Measurements from ENCODE around the gene CFD. TPM values are rescaled to one million over a fixed set of nuclear protein-coding genes. Genes with fewer than 3 reads are reported as not detected.
"Not testable (repeated sequence)": the region's sequence is repeated elsewhere in the genome, so short reads cannot be mapped to it uniquely, and the experiment has no call there.

Gene CFD
- total RNA-seq, 1 experiment from 2014 or later: 3.6 TPM

DNA sequence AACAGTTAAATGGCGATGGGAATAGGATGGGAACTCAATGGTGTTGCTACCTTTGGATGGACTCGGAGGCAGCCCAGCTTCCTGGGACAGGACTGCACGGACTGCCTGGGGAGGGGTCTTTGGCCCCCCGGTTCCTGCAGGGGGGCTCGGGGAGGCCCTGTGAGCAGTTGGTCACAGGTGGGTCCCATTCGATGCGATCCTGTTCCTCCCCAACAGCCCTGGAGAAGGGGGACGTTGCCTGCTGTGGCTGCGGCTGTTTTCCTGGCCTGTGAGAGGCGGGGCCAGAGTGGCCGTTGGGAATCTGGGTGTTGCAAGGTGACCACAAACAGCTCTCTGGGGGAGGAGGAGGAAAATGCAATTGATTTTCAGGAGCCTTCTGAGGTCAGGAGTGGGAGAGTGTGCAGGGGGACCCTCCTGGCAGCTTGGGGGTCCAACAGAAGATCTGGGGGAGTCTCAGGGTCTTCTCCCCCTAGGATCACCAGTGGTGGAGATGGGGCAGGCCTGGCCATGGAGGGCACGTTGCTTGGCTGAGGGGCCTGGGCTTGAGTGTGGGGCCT, 35.8 kb upstream of the CFD start:
- DNase-seq (ENCODE audit: low spot score): no peak
- in situ Hi-C loops (cut with HindIII; ENCODE audit: low sequenced_read_pairs): no loop called here

DNA sequence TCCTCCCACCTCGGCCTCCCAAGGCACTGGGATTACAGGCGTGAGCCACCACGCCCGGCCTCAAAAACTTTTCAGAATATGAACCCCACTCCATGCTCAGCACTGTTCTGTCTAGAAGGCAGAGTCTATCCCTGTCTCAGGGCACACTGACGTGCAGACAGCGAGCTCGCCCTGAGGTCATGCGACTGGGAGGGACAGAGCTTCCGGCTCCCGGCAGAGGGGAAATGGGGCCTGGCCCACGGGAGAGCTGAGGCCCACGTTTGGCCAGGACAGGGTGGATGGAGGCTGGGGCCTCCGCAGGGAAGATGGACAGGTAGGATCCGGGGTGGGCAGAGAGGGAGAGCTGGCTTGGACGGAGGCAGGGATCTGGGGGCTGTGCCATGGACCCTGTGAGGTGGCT, 34.6 kb upstream of the CFD start:
- in situ Hi-C loops (cut with HindIII; ENCODE audit: low sequenced_read_pairs): no loop called here
- no peak for DNase-seq (ENCODE audit: low spot score)

DNA sequence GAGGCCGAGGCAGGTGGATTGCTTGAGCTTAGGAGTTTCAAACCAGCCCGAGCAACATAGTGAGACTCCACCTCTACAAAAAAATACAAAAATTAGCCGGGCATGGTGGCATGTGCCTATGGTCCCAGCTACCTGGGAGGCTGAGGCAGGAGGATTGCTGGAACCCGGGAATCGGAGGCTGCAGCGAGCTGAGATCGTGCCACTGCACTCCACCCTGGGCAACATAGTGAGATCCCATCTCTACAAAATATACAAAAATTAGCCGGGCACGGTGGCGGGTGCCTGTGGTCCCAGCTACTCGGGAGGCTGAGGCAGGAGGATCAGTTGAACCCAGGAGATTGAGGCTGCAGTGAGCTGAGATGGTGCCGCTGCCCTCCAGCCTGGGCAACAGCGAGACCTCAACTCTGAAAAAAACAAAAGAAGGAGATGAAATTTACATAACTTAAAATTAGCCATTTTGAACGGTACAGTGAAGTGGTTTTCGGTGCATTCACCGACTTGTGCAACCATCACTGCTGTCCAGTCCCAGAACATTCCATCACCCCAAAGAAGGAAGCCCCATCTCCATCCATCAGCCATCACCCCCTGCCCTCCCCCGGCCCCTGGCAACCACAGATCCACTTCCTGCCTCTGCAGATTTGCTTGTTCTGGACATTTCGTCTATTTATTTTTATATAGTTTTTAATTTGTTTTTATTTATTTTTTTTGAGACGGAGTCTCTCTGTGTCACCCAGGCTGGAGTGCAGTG, 33.4 kb upstream of the CFD start:
- DNase-seq (ENCODE audit: low spot score): no peak
- in situ Hi-C loops (cut with HindIII; ENCODE audit: low sequenced_read_pairs): no loop called here

DNA sequence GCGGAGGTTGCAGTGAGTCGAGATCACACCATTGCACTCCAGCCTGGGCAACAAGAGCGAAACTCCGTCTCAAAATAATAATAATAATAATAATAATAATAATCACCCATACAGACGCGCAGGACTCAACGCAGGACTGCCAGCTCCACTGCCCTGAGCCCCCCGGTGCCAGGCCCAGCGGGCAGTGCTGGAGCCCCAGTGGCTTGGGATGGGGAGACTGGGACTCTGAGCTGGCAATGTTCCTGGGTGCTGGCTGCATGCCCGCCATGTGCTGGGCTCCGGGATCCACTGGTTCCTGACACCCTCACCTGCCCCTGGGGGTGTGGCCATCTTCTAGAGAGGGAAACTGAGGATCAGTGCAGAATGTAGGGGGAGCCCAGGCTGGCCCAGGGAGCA, 32.2 kb upstream of the CFD start:
- in situ Hi-C loops (cut with HindIII; ENCODE audit: low sequenced_read_pairs): no loop called here
- no peak for DNase-seq (ENCODE audit: low spot score)

DNA sequence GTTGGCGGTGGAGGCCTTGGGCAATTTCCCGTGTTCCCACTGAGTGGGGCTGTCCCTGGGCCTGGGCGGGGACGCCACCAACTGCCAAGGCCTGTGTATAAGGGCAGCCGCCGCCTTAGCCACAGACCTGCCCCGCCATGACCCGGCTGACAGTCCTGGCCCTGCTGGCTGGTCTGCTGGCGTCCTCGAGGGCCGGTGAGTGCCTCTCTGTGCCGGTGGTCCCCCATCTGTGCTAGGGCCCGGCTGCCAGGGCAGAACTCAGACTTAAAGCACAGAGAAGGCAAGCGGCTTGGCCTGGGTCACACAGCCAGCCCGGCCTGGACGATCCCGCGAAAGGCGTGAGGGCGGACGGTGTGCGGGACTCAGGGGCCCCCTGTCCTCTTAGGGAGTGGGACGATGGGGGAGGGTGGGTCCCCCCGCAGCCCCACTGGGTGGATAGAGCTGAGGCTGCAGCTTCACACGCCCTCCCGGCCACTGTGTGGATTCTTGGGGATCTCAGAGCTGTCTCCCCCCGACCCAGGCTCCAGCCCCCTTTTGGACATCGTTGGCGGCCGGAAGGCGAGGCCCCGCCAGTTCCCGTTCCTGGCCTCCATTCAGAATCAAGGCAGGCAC, 31.6 kb upstream of the CFD start, which contains the start of gene AZU1:
Gene AZU1 (plus strand): TSS at position 128 of the 612 bp plus-strand sequence. CDS start 10 bp downstream, at position 138.
- in situ Hi-C loops (cut with HindIII; ENCODE audit: low sequenced_read_pairs): no loop called here
- DNase-seq (ENCODE audit: low spot score): no peak

DNA sequence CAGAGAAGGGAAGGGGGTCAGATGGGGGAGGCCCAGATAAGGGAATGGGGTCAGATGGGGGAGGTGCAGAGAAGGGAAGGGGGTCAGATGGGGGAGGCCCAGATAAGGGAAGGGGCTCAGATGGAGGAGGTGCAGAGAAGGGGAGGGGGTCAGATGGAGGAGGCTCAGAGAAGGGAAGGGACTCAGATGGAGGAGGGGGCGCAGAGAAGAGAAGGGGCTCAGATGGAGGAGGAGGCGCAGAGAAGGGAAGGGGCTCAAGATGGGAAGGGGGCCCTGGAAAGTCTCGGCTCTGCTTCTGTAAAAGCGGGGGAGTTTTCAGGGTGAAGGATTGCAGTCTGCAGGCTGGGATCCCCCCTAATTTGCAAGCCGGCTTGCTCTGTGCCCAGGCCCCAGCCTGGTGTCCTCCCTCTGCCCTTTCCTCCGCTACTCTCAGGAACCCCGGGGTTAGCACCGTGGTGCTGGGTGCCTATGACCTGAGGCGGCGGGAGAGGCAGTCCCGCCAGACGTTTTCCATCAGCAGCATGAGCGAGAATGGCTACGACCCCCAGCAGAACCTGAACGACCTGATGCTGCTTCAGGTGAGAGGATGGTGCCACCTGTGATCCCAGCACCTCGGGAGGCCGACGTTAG, 30.2 kb upstream of the CFD start:
- no peak for DNase-seq (ENCODE audit: low spot score)
- in situ Hi-C loops (cut with HindIII; ENCODE audit: low sequenced_read_pairs): no loop called here

DNA sequence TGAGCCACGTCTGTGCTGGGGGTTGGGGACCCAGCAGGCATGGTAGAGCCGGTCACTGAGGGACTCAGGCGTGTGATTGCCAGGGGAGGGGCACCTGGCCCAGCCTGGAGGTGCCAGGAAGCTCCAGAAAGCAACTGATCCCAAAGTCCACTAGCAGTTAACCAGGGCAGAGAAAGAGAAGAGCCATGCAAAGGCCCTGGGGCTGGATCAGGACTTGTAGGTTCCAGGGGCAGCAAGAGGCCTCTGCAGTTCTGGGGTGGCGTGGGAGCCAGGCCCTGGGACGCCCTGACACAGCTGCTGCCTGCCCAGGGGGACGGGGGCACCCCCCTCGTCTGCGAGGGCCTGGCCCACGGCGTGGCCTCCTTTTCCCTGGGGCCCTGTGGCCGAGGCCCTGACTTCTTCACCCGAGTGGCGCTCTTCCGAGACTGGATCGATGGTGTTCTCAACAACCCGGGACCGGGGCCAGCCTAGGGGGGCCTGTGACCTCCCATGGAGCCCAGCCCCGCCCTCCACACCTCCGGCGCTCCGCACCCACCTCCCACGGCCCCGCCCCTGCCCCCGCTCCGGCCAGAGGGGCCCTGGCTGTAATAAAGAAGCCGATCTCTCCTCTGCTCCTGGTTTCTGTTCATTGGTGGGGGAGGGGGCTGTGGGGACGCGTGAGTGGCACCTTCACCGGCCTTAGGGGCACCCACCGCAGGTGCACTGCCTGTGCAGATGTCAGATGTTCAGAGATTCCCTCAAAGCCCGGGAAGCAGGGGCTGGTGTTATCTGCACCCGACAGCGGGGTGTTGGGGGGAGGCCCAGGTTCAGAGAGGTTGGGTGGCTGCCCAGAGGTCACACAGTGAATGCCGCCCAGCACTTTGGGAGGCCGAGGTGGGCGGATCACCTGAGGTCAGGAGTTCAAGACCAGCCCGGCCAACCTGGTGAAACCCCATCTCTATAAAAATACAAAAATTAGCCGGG, 27.8 kb upstream of the CFD start:
- in situ Hi-C loops (cut with HindIII; ENCODE audit: low sequenced_read_pairs): no loop called here
- DNase-seq (ENCODE audit: low spot score): no peak

DNA sequence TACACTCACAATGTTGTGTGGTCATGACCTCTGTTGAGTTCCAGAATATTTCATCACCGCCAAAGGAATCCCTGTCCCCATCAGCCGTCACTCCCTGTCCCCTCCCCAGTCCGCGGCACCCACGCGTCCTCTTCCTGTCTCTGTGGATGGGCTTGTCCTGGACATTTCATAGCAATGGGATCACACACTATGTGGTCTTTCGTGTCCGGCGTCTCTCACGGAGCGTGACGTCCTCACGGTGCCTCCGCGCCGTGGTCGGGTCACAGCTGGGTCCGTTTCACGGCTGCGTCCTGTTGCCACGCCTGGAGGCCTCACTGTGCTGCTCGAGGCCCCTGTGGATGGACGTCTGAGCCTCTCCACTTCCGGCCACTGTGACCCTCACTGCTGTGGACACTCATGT, 25.2 kb upstream of the CFD start:
- in situ Hi-C loops (cut with HindIII; ENCODE audit: low sequenced_read_pairs): no loop called here
- DNase-seq (ENCODE audit: low spot score): no peak

DNA sequence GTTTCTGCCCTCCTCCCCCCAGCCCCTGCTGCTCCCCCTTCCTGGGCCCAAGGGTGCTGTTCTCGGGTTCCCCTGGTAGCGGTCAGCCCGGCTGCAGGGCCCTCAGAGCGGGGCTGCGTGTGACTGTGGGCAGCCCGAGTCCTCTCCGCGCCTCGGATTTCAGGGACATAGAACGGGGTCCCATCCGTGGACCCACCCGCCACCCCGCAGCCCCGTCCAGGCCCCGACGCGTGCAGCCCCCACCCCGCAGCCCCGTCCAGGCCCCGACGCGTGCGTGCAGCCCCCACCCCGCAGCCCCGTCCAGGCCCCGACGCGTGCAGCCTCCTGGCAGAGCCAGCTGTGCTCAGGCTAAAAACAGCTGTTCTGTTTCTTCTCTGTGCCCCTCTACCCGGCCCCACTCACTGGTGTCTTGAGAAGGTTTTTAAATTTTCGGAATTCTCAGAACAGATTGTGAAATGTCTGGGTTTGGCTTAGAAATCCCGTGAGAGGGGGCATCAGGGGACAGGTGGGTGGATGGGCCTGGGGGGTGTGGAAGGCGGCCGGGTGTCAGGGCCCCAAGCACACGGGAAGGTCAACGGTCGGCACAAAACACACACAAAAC, 24.2 kb upstream of the CFD start:
- no peak for DNase-seq (ENCODE audit: low spot score)
- in situ Hi-C loops (cut with HindIII; ENCODE audit: low sequenced_read_pairs): no loop called here

DNA sequence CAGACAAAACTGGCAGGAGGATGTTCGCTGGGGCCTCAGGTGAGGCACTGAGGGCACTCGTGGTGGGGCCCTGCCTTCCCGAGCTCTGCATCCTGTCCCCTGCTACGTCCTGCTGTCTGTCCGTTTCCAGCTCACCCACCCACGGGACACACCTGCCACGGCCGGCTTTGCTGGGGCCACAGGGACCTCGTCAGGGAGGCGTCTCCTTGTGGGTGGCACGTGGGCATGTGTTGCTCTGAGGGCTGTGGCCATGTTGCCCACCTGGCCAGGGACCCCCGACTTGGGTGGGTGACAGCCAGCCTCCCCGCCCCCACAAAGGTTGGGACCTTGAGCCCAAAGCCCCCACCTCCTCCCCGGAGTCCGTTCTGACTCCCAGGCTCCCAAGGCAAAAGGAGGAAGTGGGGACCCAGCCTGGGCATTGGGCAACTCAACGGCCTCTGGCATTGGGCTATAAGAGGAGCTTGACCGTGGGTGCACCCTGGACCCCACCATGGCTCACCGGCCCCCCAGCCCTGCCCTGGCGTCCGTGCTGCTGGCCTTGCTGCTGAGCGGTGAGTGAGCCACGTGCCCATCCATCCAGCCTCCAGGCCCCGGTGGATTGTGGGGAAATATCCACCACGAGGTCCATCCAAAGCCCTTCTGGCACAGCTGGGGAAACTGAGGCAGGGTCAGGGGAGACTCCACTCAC, 18.8 kb upstream of the CFD start, which contains the start of gene PRTN3:
Gene PRTN3 (plus strand): TSS at position 481 of the 688 bp plus-strand sequence. CDS start 10 bp downstream, at position 491.
- no peak for DNase-seq (ENCODE audit: low spot score)
- in situ Hi-C loops (cut with HindIII; ENCODE audit: low sequenced_read_pairs): no loop called here

DNA sequence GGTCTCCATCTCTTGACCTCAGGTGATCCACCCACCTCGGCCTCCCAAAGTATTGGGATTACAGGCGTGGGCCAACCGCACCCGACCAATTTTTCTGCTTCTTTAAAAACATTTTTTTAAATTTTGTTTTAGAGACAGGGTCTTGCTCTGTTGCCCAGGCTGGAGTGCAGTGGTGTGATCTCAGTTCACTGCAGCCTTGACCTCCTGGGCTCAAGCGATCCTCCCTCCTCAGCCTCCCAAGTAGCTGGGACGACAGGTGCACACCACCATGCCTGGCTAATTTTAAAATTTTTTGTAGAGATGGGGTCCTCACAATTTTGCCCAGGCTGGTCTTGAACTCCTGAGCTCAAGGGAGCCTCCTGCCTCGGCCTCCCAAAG, 16.7 kb upstream of the CFD start:
- DNase-seq (ENCODE audit: low spot score); in situ Hi-C loops (cut with HindIII; ENCODE audit: low sequenced_read_pairs): not testable (repeated sequence)

DNA sequence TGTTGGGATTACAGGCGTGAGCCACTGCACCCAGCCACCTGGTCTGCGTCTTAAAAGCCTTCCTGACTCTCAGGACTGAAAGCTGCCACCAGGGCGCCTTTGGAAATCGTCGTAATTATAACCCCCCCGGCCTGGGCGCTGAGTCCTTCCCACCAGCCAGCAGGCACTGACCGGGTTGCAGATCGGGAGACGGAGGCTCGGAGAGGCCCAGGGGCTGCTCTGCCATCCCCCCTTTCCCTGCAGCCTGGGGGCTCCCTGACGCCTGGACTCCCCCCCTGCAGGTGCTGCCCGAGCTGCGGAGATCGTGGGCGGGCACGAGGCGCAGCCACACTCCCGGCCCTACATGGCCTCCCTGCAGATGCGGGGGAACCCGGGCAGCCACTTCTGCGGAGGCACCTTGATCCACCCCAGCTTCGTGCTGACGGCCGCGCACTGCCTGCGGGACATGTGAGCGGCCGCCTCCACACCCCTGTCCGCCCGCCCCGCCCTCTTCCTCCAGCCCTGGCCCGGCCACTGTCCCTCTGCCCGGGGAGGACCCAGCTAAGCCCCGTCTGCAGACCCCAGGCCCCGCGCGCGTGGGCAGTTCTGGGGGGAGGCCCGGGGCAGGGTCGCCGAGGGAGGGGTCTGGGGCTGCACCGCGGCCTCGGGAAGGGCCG, 16.2 kb upstream of the CFD start:
- no peak for DNase-seq (ENCODE audit: low spot score)
- in situ Hi-C loops (cut with HindIII; ENCODE audit: low sequenced_read_pairs): no loop called here

DNA sequence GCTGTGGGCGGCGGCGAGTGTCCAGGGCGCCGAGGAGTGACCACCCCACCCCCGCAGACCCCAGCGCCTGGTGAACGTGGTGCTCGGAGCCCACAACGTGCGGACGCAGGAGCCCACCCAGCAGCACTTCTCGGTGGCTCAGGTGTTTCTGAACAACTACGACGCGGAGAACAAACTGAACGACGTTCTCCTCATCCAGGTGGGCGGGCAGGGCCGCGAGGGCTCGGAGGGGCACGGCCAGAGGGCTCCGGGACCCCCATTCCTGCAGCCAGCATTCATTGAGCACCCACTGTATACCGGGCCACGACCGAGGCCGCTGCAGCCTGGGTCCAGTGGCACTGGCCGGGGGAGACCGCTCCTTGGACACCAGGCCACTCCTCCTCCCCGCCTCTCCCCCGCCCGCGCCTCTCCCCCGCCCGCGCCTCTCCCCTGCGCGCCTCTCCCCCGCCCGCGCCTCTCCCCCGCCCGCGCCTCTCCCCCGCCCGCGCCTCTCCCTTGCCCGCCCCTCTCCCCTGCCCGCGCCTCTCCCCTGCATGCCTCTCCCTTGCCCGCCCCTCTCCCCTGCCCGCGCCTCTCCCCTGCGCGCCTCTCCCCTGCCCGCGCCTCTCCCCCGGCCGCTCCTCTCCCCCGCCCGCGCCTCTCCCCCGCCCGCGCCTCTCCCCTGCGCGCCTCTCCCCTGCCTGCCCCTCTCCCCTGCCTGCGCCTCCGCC, 15.5 kb upstream of the CFD start:
- in situ Hi-C loops (cut with HindIII; ENCODE audit: low sequenced_read_pairs): no loop called here
- DNase-seq (ENCODE audit: low spot score): no peak

DNA sequence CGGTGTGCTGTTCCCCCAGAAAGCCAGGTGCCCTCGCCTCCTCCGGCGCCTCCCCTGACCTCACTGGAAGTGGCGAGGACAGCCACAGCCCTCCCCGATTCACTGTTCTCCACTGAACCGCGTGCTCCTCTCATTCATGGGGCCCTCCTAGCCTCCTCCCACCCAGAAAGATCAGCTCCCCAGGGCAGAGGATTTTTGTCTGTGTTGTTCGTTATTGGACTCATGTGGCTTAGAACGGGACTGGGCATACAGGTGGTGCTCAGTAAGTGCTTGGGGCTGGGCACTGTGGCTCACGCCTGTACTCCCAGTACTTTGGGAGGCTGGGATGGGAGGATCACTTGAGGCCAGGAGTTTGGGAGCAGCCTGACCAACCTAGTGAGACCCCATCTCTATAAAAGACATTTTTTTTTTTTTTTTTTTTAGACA, 14.9 kb upstream of the CFD start:
- no peak for DNase-seq (ENCODE audit: low spot score)
- in situ Hi-C loops (cut with HindIII; ENCODE audit: low sequenced_read_pairs): no loop called here

DNA sequence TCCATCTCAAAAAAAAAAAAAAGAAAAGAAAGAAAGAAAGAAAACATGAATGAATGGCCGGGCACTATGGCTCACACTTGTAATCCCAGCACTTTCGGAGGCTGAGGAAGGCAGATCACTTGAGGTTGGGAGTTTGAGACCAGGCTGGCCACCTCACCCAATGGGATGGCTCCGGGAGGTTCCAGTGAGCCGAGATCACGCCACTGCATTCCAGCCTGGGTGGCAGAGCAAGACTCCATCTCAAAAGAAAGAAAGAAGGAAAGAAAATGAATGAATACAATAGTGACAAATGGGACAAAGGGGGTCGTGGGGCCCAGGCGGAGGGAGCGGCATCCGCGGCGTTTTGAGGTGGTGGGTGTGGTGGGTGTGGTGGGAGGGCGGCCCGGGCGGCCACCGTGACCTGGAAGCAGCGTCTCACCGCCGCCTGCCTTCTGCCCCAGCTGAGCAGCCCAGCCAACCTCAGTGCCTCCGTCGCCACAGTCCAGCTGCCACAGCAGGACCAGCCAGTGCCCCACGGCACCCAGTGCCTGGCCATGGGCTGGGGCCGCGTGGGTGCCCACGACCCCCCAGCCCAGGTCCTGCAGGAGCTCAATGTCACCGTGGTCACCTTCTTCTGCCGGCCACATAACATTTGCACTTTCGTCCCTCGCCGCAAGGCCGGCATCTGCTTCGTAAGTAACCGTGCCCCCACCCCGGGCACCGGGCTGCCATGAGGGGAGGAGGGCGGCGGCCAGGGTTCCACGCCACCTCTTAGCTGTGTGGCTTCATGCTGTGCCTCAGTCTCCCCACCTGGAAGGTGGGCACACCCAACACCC, 13.6 kb upstream of the CFD start:
- no peak for DNase-seq (ENCODE audit: low spot score)
- in situ Hi-C loops (cut with HindIII; ENCODE audit: low sequenced_read_pairs): no loop called here

DNA sequence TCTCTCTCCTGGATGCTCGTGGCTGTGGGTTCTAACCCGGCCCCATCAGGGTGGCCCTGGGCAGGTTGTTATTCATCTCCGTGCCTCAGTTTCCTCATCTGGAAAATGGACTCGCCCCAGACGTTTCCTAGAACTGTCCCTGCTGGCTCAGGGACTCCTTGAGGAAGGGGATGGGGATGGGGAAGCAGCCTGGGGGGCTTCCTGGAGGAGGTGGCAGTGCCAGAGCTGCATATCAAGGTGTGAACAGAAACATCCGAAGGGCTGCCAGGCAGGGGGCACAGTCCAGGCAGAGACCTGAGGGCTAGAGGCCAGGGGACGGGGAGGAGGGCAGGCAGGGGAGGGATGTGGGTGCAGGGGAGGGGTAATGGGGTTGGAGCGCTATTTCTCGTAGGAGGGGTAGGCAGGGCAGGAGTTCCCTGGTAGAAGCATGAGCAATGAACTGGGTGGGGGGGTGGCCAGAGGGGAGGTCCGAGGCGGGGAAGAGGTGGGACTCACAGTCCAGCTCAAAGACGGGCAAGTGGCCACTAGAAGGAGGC, 11.0 kb upstream of the CFD start:
- DNase-seq (ENCODE audit: low spot score): no peak
- in situ Hi-C loops (cut with HindIII; ENCODE audit: low sequenced_read_pairs): no loop called here

Measured in G401 (cell line).